Activated CD8-positive, alpha-beta memory T cell treated with anti-CD3 and anti-CD28 coated beads, Interleukin-2, amount 50 U/mL, for 48 hours (primary cell): Measurements from ENCODE around the gene TCIRG1.
"Not testable (repeated sequence)": the region's sequence is repeated elsewhere in the genome, so short reads cannot be mapped to it uniquely, and the experiment has no call there.

Source experiments
- DNase-seq: peaks from one replicate; pipeline ENCODE4 v3.0.0-alpha.2; 2020

The TCIRG1 gene

GRCh38 chr11:68038718-68039525 is at the start of gene TCIRG1:
Gene TCIRG1, plus strand, starts transcription at chr11:68039025. Its CDS starts 2,247 bp downstream, at chr11:68041272.
- peak; percentile 84 for DNase-seq

GRCh38 chr11:67990546-67991346 is 48.1 kb upstream of the TCIRG1 start:
- not testable (repeated sequence) for DNase-seq

GRCh38 chr11:67991347-67992121 is 47.3 kb upstream of the TCIRG1 start:
- DNase-seq = not testable (repeated sequence)

GRCh38 chr11:67993821-67994220 is 45.0 kb upstream of the TCIRG1 start:
- DNase-seq = not testable (repeated sequence)

- DNase-seq = not testable (repeated sequence)
Observed at GRCh38 chr11:67994387-67994786, 44.4 kb upstream of the TCIRG1 start.

GRCh38 chr11:67995129-67995528 is 43.7 kb upstream of the TCIRG1 start:
- not testable (repeated sequence) for DNase-seq

GRCh38 chr11:67995579-67995978 is 43.2 kb upstream of the TCIRG1 start:
- not testable (repeated sequence) for DNase-seq

GRCh38 chr11:67996051-67996450 is 42.8 kb upstream of the TCIRG1 start:
- no peak for DNase-seq

- DNase-seq = peak; percentile 74
Observed at GRCh38 chr11:67996622-67997474, 42.0 kb upstream of the TCIRG1 start.

- DNase-seq = no peak
Observed at GRCh38 chr11:67997475-67997921, 41.3 kb upstream of the TCIRG1 start.

- no peak for DNase-seq
Observed at GRCh38 chr11:67998150-67999045, 40.4 kb upstream of the TCIRG1 start.

- DNase-seq = no peak
Observed at GRCh38 chr11:67999201-67999629, 39.6 kb upstream of the TCIRG1 start.

GRCh38 chr11:67999704-68000103 is 39.1 kb upstream of the TCIRG1 start:
- no peak for DNase-seq

- DNase-seq = no peak
Observed at GRCh38 chr11:68002575-68002937, 36.3 kb upstream of the TCIRG1 start.

GRCh38 chr11:68002938-68003845 is 35.6 kb upstream of the TCIRG1 start:
- peak; percentile 69 for DNase-seq

GRCh38 chr11:68003846-68004550 is 34.8 kb upstream of the TCIRG1 start, which contains the start of gene UNC93B1:
Gene UNC93B1, minus strand, starts transcription at chr11:68004097. Its CDS starts 54 bp downstream, at chr11:68004043.
- DNase-seq = peak; percentile 89

GRCh38 chr11:68004551-68005335 is 34.1 kb upstream of the TCIRG1 start:
- no peak for DNase-seq

GRCh38 chr11:68006606-68007166 is 32.1 kb upstream of the TCIRG1 start:
- no peak for DNase-seq
